ENCODE measurements around the gene GIMAP5. TPM values are rescaled to one million over a fixed set of nuclear protein-coding genes. Genes with fewer than 3 reads are reported as not detected.

GIMAP5 gene
- total and polyA plus RNA-seq, 2 donors (not counting 3 experiments of a cell fraction or from before 2014, with no cell fraction given): 0.44 to 18.9 TPM

GRCh38 chr7:150722431-150722931 lies 14.7 kb upstream of the GIMAP5 start:
- H3K27ac ChIP-seq (ENCODE audit: insufficient read depth, low read depth, low read length): no peak overlapping the region
- no peak for TF ChIP-seq FOS (IDR thresholded peaks at IDR 0.05; ENCODE audit: borderline replicate concordance, insufficient read depth, low read length)
- TF ChIP-seq POLR2A (IDR thresholded peaks at IDR 0.05; ENCODE audit: low read depth, low read length): peak; percentile 39
- intact Hi-C loops (cut with micrococcal nuclease) (no loop called here), dilution Hi-C loops (cut with MboI; ENCODE audit: extremely low pct_ligation_motif_present, low sequenced_read_pairs) (no loop called here)
- H3K36me3 ChIP-seq (ENCODE audit: control insufficient read depth in 2 of 2, extremely low read depth in 1 of 2, insufficient read depth in 2 of 2, low read length in 2 of 2): peaks cover 8 to 25% of the 10 kb centered on the region in 2 experiments
- no peak overlapping the region for H3K4me3 ChIP-seq (replicated peaks in 1 of 3; ENCODE audit: insufficient read depth in 1 of 3, low read depth in 1 of 3, low read length in 3 of 3)
- H3K79me2 ChIP-seq (ENCODE audit: control insufficient read depth, insufficient read depth, low read length): peaks cover 8% of the 10 kb centered on the region
- H3K9me1 ChIP-seq (replicated peaks; ENCODE audit: control insufficient read depth, extremely low read depth, insufficient read depth, low read length): no peaks in the 10 kb centered on the region
- DNase-seq (ENCODE audit: low read depth, low spot score) (peak; percentile 72), FAIRE-seq (peak; percentile 4)
- H3K9me3 ChIP-seq (replicated peaks; ENCODE audit: control insufficient read depth, insufficient read depth, low read length): no peaks in the 10 kb centered on the region
- no peaks in the 10 kb centered on the region for H3K27me3 ChIP-seq (ENCODE audit: control insufficient read depth in 2 of 2, insufficient read depth in 2 of 2, low read length in 2 of 2)
- POLR2A ChIA-PET: no interaction called here
- no TSS peak for BruUV-seq (replicated peaks)
- no peak overlapping the region for H3K4me2 ChIP-seq (ENCODE audit: insufficient read depth, low read length)
- H3K9ac ChIP-seq (replicated peaks; ENCODE audit: extremely low read depth, insufficient read depth, low read length): no peak overlapping the region
- H3K4me1 ChIP-seq (ENCODE audit: control insufficient read depth, extremely low read depth, insufficient read depth, low read length): peaks cover 9% of the 10 kb centered on the region
- CTCF ChIA-PET: interaction anchor here (0.7 to 2.6 kb wide), 7 partner anchors 10 to 275 kb away, joined by 3 to 20 read pairs (median 3); no protein-coding TSS in a partner anchor
- no peak overlapping the region for H2AFZ ChIP-seq (ENCODE audit: low read depth, low read length)
- no peaks in the 10 kb centered on the region for H4K20me1 ChIP-seq (replicated peaks; ENCODE audit: control insufficient read depth, extremely low read depth, insufficient read depth, low read length)

GRCh38 chr7:150723467-150723866 lies 13.8 kb upstream of the GIMAP5 start:
- dilution Hi-C loops (cut with MboI; ENCODE audit: extremely low pct_ligation_motif_present, low sequenced_read_pairs): no loop called here
- H3K4me2 ChIP-seq (ENCODE audit: insufficient read depth, low read length): no peak overlapping the region
- TF ChIP-seq EZH2 (IDR thresholded peaks at IDR 0.05; ENCODE audit: borderline replicate concordance, low read depth, low read length, severe bottlenecking) (no peak), POLR2A (IDR thresholded peaks at IDR 0.05; ENCODE audit: low read depth, low read length) (no peak), JUN (IDR thresholded peaks at IDR 0.05; ENCODE audit: borderline replicate concordance, insufficient read depth, insufficient read length, low read depth) (no peak), MYC (IDR thresholded peaks at IDR 0.05; ENCODE audit: low read depth, low read length) (no peak), CTCF (IDR thresholded peaks at IDR 0.05; ENCODE audit: extremely low read depth in 1 of 2, insufficient read depth in 1 of 2, low read depth in 1 of 2, low read length in 2 of 2) (no peak), FOS (IDR thresholded peaks at IDR 0.05; ENCODE audit: borderline replicate concordance, insufficient read depth, low read length) (no peak), MAX (IDR thresholded peaks at IDR 0.05; ENCODE audit: insufficient read depth, insufficient read length) (no peak), POLR2AphosphoS5 (IDR thresholded peaks at IDR 0.05; ENCODE audit: insufficient read depth, low read depth, low read length) (no peak), GATA2 (IDR thresholded peaks at IDR 0.05; ENCODE audit: insufficient read depth, insufficient read length, low read depth, low read length) (no peak)
- no peak overlapping the region for H3K27ac ChIP-seq (ENCODE audit: insufficient read depth, low read depth, low read length)
- no peaks in the 10 kb centered on the region for H4K20me1 ChIP-seq (replicated peaks; ENCODE audit: control insufficient read depth, extremely low read depth, insufficient read depth, low read length)
- no peaks in the 10 kb centered on the region for H3K9me1 ChIP-seq (replicated peaks; ENCODE audit: control insufficient read depth, extremely low read depth, insufficient read depth, low read length)
- no peak overlapping the region for H3K9ac ChIP-seq (replicated peaks; ENCODE audit: extremely low read depth, insufficient read depth, low read length)
- ChIA-PET CTCF (interaction anchor here (0.7 to 2.6 kb wide), 8 partner anchors 9 to 276 kb away, joined by 3 to 20 read pairs (median 3); no protein-coding TSS in a partner anchor), POLR2A (no interaction called here)
- no peaks in the 10 kb centered on the region for H3K27me3 ChIP-seq (ENCODE audit: control insufficient read depth in 2 of 2, insufficient read depth in 2 of 2, low read length in 2 of 2)
- BruUV-seq (replicated peaks): no TSS peak
- H3K4me1 ChIP-seq (ENCODE audit: control insufficient read depth, extremely low read depth, insufficient read depth, low read length): peaks cover 2% of the 10 kb centered on the region
- H2AFZ ChIP-seq (ENCODE audit: low read depth, low read length): no peak overlapping the region
- H3K9me3 ChIP-seq (replicated peaks; ENCODE audit: control insufficient read depth, insufficient read depth, low read length): no peaks in the 10 kb centered on the region
- H3K79me2 ChIP-seq (ENCODE audit: control insufficient read depth, insufficient read depth, low read length): peaks cover under 1% of the 10 kb centered on the region
- H3K4me3 ChIP-seq (replicated peaks in 1 of 3; ENCODE audit: insufficient read depth in 1 of 3, low read depth in 1 of 3, low read length in 3 of 3): no peak overlapping the region
- intact Hi-C loops (cut with micrococcal nuclease): no loop called here
- FAIRE-seq (no peak), DNase-seq (ENCODE audit: low read depth, low spot score) (no peak)
- peaks cover 8 to 25% of the 10 kb centered on the region in 2 experiments for H3K36me3 ChIP-seq (ENCODE audit: control insufficient read depth in 2 of 2, extremely low read depth in 1 of 2, insufficient read depth in 2 of 2, low read length in 2 of 2)

Measured in endothelial cell of umbilical vein (primary cell).